HG03558 (cell line): ENCODE data around the gene PDZK1.
"Not testable (repeated sequence)": the region's sequence is repeated elsewhere in the genome, so short reads cannot be mapped to it uniquely, and the experiment has no call there.

Source experiments
- ATAC-seq: cut with Tn5 transposase; IDR thresholded peaks from one replicate; pipeline ENCODE4 v1.9.1; 2021; ENCODE audit warnings: moderate number of reproducible peaks; ENCODE audit not compliant: unreplicated experiment; ENCODE audit errors: extremely low read depth

The PDZK1 gene

GRCh38 chr1:145665015-145665414 is 42.2 kb downstream of the PDZK1 start:
- not testable (repeated sequence) for ATAC-seq

- not testable (repeated sequence) for ATAC-seq
Measured at GRCh38 chr1:145662502-145662901, 44.7 kb downstream of the PDZK1 start.

GRCh38 chr1:145656245-145656943 is 50.8 kb downstream of the PDZK1 start:
- ATAC-seq, result not testable (repeated sequence)

- not testable (repeated sequence) for ATAC-seq
Measured at GRCh38 chr1:145643990-145644389, 63.2 kb downstream of the PDZK1 start.

- ATAC-seq, result not testable (repeated sequence)
Measured at GRCh38 chr1:145641886-145642285, 65.3 kb downstream of the PDZK1 start.

GRCh38 chr1:145636237-145636636 is 70.9 kb downstream of the PDZK1 start:
- not testable (repeated sequence) for ATAC-seq

GRCh38 chr1:145622177-145622576 is 85.0 kb downstream of the PDZK1 start:
- not testable (repeated sequence) for ATAC-seq
